ENCODE data around the gene TGFBR3L. TPM values are rescaled to one million over a fixed set of nuclear protein-coding genes. Genes with fewer than 3 reads are reported as not detected.
A peak's percentile ranks its signal among the peaks of the same experiment; 100 is the strongest.

The TGFBR3L gene
- total RNA-seq, 4 donors from 2014 or later, result not detected

GRCh38 chr19:7868671-7869452 lies 45.8 kb upstream of the TGFBR3L start:
- Histone ChIP-seq H3K27me3 (peaks cover 0 to 61% of the 10 kb centered on the region in 2 donors), H3K27ac (peak overlapping the region in 2 of 4 donors; percentile 29 to 59), H3K4me1 (peaks cover 0 to 52% (median 21%) of the 10 kb centered on the region in 4 donors), H3K4me3 (peak overlapping the region; percentile 28 to 52 (median 38)), H3K9me3 (no peaks in the 10 kb centered on the region), H3K36me3 (peaks cover 0 to 4% (median 0%) of the 10 kb centered on the region in 3 donors)
- DNase-seq (ENCODE audit: low spot score in 2 of 2), result peak in 1 of 2 donors; percentile 20
- WGBS, 2 donors, result 2 to 7% methylated on average over 42 to 45 of the region's 67 CpGs
- TF ChIP-seq POLR2A (IDR thresholded peaks at IDR 0.05) (no peak), CTCF (IDR thresholded peaks at IDR 0.05) (peak; percentile 87 to 93 (median 92))

GRCh38 chr19:7869453-7869909 lies 45.1 kb upstream of the TGFBR3L start:
- H3K9me3 ChIP-seq, result no peaks in the 10 kb centered on the region
- no peaks in the 10 kb centered on the region for H3K36me3 ChIP-seq
- H3K4me3 ChIP-seq, result peak overlapping the region; percentile 28 to 52 (median 38)
- peaks cover 0 to 58% (median 22%) of the 10 kb centered on the region in 4 donors for H3K4me1 ChIP-seq
- WGBS, 2 donors, result 15% methylated on average over 36 of the region's 47 CpGs; no CpG with 5 or more reads in 1 of the 2 donors
- H3K27ac ChIP-seq, result peak overlapping the region in 2 of 4 donors; percentile 29 to 59
- peak in 1 of 5 experiments; percentile 29 for TF ChIP-seq CTCF (IDR thresholded peaks at IDR 0.05)
- no peak for TF ChIP-seq POLR2A (IDR thresholded peaks at IDR 0.05)
- no peak for DNase-seq (ENCODE audit: low spot score in 2 of 2)
- peaks cover 0 to 61% of the 10 kb centered on the region in 2 donors for H3K27me3 ChIP-seq

- no peaks in the 10 kb centered on the region for H3K9me3 ChIP-seq
- no peak for DNase-seq (ENCODE audit: low spot score in 2 of 2)
- peak overlapping the region in 1 of 4 donors; percentile 59 for H3K27ac ChIP-seq
- TF ChIP-seq EP300 (IDR thresholded peaks at IDR 0.05) (no peak), POLR2A (IDR thresholded peaks at IDR 0.05) (no peak), CTCF (IDR thresholded peaks at IDR 0.05) (no peak)
- H3K27me3 ChIP-seq, result peaks cover 0 to 61% of the 10 kb centered on the region in 2 donors
- 26 to 37% methylated on average over 12 to 30 of the region's 30 CpGs for WGBS, 2 donors
- no peaks in the 10 kb centered on the region for H3K36me3 ChIP-seq
- peaks cover 0 to 61% (median 22%) of the 10 kb centered on the region in 4 donors for H3K4me1 ChIP-seq
- H3K4me3 ChIP-seq, result peak overlapping the region in 3 of 4 donors; percentile 33 to 52 (median 44)
These were observed 44.6 kb upstream of the TGFBR3L start for GRCh38 chr19:7869910-7870511.

DNA sequence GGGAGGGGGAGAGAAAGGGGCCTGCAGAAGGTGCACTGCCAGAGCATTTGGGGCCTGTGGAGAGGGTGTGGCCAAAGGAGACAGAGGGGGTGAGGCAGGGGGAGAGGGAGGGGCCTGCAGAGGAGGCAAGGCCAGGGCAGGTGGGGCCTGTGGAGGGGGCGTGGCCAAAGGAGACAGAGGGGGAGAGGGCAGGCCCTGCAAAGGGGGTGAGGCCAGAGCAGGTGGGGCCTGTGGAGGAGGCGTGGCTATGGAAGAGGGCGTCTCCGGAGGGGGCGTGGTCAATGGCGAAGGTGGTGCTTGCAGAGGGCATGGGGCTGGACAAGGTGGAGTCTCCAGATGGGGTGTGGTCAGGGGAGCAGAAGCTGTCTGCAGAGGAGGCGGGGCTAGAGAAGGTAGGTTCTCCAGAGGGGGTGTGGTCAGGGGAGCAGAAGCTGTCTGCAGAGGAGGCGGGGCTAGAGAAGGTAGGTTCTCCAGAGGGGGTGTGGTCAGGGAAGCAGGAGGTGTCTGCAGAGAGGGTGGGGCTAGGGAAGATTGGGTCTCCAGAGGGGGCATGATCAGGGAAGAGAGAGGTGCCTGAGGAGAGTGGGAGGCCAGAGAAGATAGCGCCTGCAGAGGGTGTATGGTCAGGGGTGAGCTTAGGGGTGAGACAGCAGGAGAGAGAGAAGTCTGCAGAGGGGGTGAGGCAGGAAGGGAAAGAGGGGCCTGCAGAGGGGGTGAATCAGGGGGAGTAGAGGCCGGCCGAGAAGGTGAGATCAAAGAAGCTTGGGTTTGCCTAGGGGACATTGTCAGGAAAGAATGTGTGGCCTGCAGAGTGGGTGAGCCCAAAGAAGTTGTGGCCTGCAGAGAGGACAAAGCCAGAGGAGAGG lies 43.8 kb upstream of the TGFBR3L start:
- no peak for TF ChIP-seq EP300 (IDR thresholded peaks at IDR 0.05)
- TF ChIP-seq CTCF (IDR thresholded peaks at IDR 0.05), result no peak
- TF ChIP-seq POLR2A (IDR thresholded peaks at IDR 0.05), result no peak
- no peaks in the 10 kb centered on the region for H3K9me3 ChIP-seq
- H3K4me1 ChIP-seq, result peaks cover 0 to 61% (median 22%) of the 10 kb centered on the region in 4 donors
- peaks cover 0 to 64% of the 10 kb centered on the region in 2 donors for H3K27me3 ChIP-seq
- DNase-seq (ENCODE audit: low spot score in 2 of 2), result no peak
- no peaks in the 10 kb centered on the region for H3K36me3 ChIP-seq
- H3K4me3 ChIP-seq, result no peak overlapping the region
- WGBS, 2 donors, result 58 to 63% methylated on average over 11 of the region's 11 CpGs
- H3K27ac ChIP-seq, result no peak overlapping the region

All from tibial nerve (tissue), 4 donors.